ENCODE data around the gene MED26. TPM values are rescaled to one million over a fixed set of nuclear protein-coding genes. Genes with fewer than 3 reads are reported as not detected.

Gene MED26
- total RNA-seq, 4 donors from 2014 or later = 5.4 to 13.9 (median 8.9) TPM

GRCh38 chr19:16589917-16590316, 38.1 kb downstream of the MED26 start:
- Histone ChIP-seq H3K27ac (no peak overlapping the region), H3K4me3 (no peak overlapping the region), H3K27me3 (no peaks in the 10 kb centered on the region), H3K36me3 (no peaks in the 10 kb centered on the region), H3K9me3 (no peaks in the 10 kb centered on the region), H3K4me1 (peaks cover 0 to 67% (median 56%) of the 10 kb centered on the region in 4 donors)
- no peak for TF ChIP-seq POLR2A (IDR thresholded peaks at IDR 0.05)
- TF ChIP-seq, protein P1, sequence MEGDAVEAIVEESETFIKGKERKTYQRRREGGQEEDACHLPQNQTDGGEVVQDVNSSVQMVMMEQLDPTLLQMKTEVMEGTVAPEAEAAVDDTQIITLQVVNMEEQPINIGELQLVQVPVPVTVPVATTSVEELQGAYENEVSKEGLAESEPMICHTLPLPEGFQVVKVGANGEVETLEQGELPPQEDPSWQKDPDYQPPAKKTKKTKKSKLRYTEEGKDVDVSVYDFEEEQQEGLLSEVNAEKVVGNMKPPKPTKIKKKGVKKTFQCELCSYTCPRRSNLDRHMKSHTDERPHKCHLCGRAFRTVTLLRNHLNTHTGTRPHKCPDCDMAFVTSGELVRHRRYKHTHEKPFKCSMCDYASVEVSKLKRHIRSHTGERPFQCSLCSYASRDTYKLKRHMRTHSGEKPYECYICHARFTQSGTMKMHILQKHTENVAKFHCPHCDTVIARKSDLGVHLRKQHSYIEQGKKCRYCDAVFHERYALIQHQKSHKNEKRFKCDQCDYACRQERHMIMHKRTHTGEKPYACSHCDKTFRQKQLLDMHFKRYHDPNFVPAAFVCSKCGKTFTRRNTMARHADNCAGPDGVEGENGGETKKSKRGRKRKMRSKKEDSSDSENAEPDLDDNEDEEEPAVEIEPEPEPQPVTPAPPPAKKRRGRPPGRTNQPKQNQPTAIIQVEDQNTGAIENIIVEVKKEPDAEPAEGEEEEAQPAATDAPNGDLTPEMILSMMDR (IDR thresholded peaks at IDR 0.05) = no peak
- DNase-seq = no peak

GRCh38 chr19:16588824-16589577, 39.0 kb downstream of the MED26 start:
- H3K4me1 ChIP-seq = peaks cover 6 to 69% (median 48%) of the 10 kb centered on the region in 4 donors
- no peak for TF ChIP-seq POLR2A (IDR thresholded peaks at IDR 0.05)
- TF ChIP-seq, protein P1 (IDR thresholded peaks at IDR 0.05) = no peak
- no peaks in the 10 kb centered on the region for H3K36me3 ChIP-seq
- H3K9me3 ChIP-seq = no peaks in the 10 kb centered on the region
- no peaks in the 10 kb centered on the region for H3K27me3 ChIP-seq
- peak overlapping the region in 3 of 4 donors; percentile 84 to 91 (median 87) for H3K27ac ChIP-seq
- no peak for DNase-seq
- peak overlapping the region in 1 of 4 donors; percentile 47 for H3K4me3 ChIP-seq

DNA sequence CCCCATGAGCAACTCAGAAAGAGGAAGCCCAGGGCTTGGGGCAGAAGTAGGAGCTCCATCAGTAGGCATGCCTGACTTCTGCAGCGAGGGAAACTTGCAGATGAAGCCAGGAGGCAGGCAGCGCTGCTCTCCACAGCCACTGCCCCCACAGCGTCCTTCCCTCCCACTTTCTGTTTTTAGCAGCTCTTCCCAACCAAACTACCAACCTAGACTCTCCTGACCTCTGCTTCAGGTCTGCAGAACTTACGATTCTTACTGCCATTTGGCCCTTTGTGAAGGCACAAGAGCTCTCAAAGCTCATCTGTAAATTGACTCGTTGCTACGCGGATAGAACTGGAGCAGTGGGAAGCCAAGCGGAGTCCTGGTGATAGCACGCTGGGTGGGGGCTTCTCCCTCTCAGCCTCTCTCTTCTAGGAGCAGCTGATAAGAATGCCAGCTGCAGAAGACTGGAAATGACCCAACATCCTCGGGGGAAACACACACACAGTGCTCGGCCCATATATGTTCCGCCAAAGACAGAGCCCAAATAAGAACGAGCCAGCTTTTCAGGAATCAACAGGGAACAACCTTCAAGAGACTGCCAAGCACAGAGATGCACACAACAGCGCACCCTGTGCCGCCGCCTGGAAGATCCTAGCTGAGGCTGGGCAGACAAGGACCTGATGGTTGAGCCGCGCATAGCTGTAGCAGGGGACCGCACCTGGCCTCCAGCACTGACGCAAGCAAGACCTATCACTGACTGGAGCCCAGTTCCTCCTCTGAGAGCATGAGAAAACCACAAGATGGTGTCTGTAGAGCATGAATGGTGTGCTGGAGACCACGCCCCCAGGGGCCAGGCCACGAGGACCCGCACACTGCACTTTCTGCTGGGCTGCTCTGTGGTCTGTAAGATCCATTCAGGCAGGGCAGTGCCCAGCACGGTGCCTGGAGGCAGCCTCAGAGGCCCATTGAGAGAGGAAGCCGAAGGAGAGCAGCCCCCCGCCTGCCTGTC, 39.9 kb downstream of the MED26 start:
- peak in 2 of 3 donors; percentile 91 to 92 for DNase-seq
- TF ChIP-seq, protein P1 (IDR thresholded peaks at IDR 0.05) = no peak
- no peak for TF ChIP-seq POLR2A (IDR thresholded peaks at IDR 0.05)
- Histone ChIP-seq H3K27me3 (no peaks in the 10 kb centered on the region), H3K9me3 (no peaks in the 10 kb centered on the region), H3K36me3 (no peaks in the 10 kb centered on the region), H3K27ac (peak overlapping the region; percentile 39 to 91 (median 86)), H3K4me3 (peak overlapping the region in 3 of 4 donors; percentile 11 to 47 (median 14)), H3K4me1 (peaks cover 8 to 76% (median 50%) of the 10 kb centered on the region in 4 donors)

- H3K4me1 ChIP-seq = peaks cover 8 to 84% (median 51%) of the 10 kb centered on the region in 4 donors
- H3K27me3 ChIP-seq = no peaks in the 10 kb centered on the region
- H3K9me3 ChIP-seq = no peaks in the 10 kb centered on the region
- peak overlapping the region in 2 of 4 donors; percentile 14 to 47 for H3K4me3 ChIP-seq
- H3K36me3 ChIP-seq = no peaks in the 10 kb centered on the region
- DNase-seq = peak in 2 of 3 donors; percentile 92
- TF ChIP-seq, protein P1 (IDR thresholded peaks at IDR 0.05) = no peak
- no peak for TF ChIP-seq POLR2A (IDR thresholded peaks at IDR 0.05)
- peak overlapping the region; percentile 47 to 91 (median 86) for H3K27ac ChIP-seq
These were observed 40.8 kb downstream of the MED26 start for GRCh38 chr19:16586991-16587832.

DNA sequence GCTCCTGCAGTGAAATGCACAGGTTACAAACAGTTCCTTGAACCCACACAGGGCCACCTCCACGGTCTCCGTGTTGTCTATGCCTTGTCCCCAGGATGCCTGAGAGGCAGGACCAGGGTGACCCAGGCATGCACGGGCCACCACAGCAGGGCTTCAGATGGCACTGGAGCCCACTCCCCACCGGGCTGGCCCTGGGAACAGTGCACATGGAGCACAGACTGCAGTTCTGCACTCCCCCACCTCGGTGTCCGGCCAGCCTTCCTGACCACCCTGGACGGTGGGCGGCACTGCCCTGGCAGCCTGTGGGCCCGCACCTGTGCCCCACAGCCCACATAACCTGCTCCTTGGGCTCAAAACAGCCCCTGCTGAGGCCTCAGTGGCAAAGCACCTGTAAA, 41.5 kb downstream of the MED26 start:
- no peak for TF ChIP-seq POLR2A (IDR thresholded peaks at IDR 0.05)
- TF ChIP-seq, protein P1 (IDR thresholded peaks at IDR 0.05) = no peak
- no peak for DNase-seq
- no peaks in the 10 kb centered on the region for H3K27me3 ChIP-seq
- H3K9me3 ChIP-seq = no peaks in the 10 kb centered on the region
- H3K27ac ChIP-seq = peak overlapping the region; percentile 27 to 91 (median 86)
- peak overlapping the region in 1 of 4 donors; percentile 47 for H3K4me3 ChIP-seq
- H3K36me3 ChIP-seq = no peaks in the 10 kb centered on the region
- H3K4me1 ChIP-seq = peaks cover 8 to 91% (median 52%) of the 10 kb centered on the region in 4 donors
